Endothelial cell of umbilical vein (primary cell): ENCODE data around the gene MCM9. TPM values are rescaled to one million over a fixed set of nuclear protein-coding genes. Genes with fewer than 3 reads are reported as not detected.
"Not testable (repeated sequence)": the region's sequence is repeated elsewhere in the genome, so short reads cannot be mapped to it uniquely, and the experiment has no call there.

Source experiments
- BruUV-seq: library from RNA; stranded (reverse); fragments of 400-500 nt; replicated peaks from 2 replicates; lab custom pipeline; 2021; lab: Mats Ljungman, UMichigan
- CTCF ChIA-PET: fragments of 300-600, 350-600 bp; sonication (Branson Sonifier 250); formaldehyde crosslinking; loops from one replicate; lab custom pipeline; 2021; ENCODE audit warnings: antibody characterized with exemption, inconsistent platforms; lab: Charles Lee
- POLR2A ChIA-PET: fragments of 300-600, 350-600 bp; sonication (Branson Sonifier 250); formaldehyde crosslinking; loops from one replicate; lab custom pipeline; 2021; ENCODE audit warnings: antibody characterized with exemption, inconsistent platforms; lab: Charles Lee
- DNase-seq: peaks from one replicate; pipeline ENCODE4 v3.0.0-alpha.2; 2011; ENCODE audit warnings: low read depth, low spot score
- FAIRE-seq: peaks from 2 replicates; lab custom pipeline; 2011; peaks lifted over from hg19 to GRCh38; lab: Jason Lieb, UNC
- H2AFZ ChIP-seq: 2 replicates; pipeline ENCODE4 v1.6.0; 2012; ENCODE audit warnings: low read depth, low read length, control low read depth, inconsistent platforms
- H3K27ac ChIP-seq: 2 replicates; pipeline ENCODE4 v1.5.1; 2011; ENCODE audit warnings: low read depth, mild to moderate bottlenecking, control low read depth, low read length, moderate library complexity; ENCODE audit not compliant: insufficient read depth
- H3K27me3 ChIP-seq, 2 experiments: 2 replicates each; pipeline versions ENCODE4 v1.6.0 to v1.6.1; 2011; ENCODE audit warnings: low read length in 2 of 2, mixed read lengths in 1 of 2; ENCODE audit not compliant: control insufficient read depth in 2 of 2, insufficient read depth in 2 of 2
- H3K36me3 ChIP-seq, 2 experiments: 2 replicates in 1 of 2; 3 replicates in 1 of 2; pipeline ENCODE4 v1.5.1; 2011; ENCODE audit warnings: low read length in 2 of 2, mild to moderate bottlenecking in 1 of 2, moderate library complexity in 1 of 2; ENCODE audit not compliant: control insufficient read depth in 2 of 2, insufficient read depth in 2 of 2; ENCODE audit errors: extremely low read depth in 1 of 2
- H3K4me1 ChIP-seq: 3 replicates; pipeline ENCODE4 v1.5.1; 2011; ENCODE audit warnings: mild to moderate bottlenecking, low read length; ENCODE audit not compliant: control insufficient read depth, insufficient read depth; ENCODE audit errors: extremely low read depth
- H3K4me2 ChIP-seq: 2 replicates; pipeline ENCODE4 v1.6.1; 2011; ENCODE audit warnings: low read length, control low read depth, mixed read lengths; ENCODE audit not compliant: insufficient read depth
- H3K4me3 ChIP-seq, 3 experiments: fragments of 200-600 bp in 1 of 3; sonication (generic), shearing (Covaris generic) in 1 of 3; replicated peaks in 1 of 3; 2 replicates each; pipeline ENCODE4 v1.5.1; 2011 to 2016; ENCODE audit warnings: control low read depth in 3 of 3, low read length in 3 of 3, mild to moderate bottlenecking in 2 of 3, inconsistent platforms in 1 of 3, low read depth in 1 of 3, moderate library complexity in 1 of 3; ENCODE audit not compliant: insufficient read depth in 1 of 3
- H3K79me2 ChIP-seq: 2 replicates; pipeline ENCODE4 v1.6.0; 2012; ENCODE audit warnings: low read length, inconsistent platforms; ENCODE audit not compliant: control insufficient read depth, insufficient read depth
- H3K9ac ChIP-seq: replicated peaks from 2 replicates; pipeline ENCODE3; 2011; ENCODE audit warnings: low read length, control low read depth; ENCODE audit not compliant: insufficient read depth; ENCODE audit errors: extremely low read depth
- H3K9me1 ChIP-seq: replicated peaks from 3 replicates; pipeline ENCODE4 v1.6.0; 2011; ENCODE audit warnings: mild to moderate bottlenecking, low read length; ENCODE audit not compliant: control insufficient read depth, insufficient read depth; ENCODE audit errors: extremely low read depth
- H3K9me3 ChIP-seq: replicated peaks from 2 replicates; pipeline ENCODE4 v1.5.1; 2012; ENCODE audit warnings: low read length, inconsistent platforms; ENCODE audit not compliant: control insufficient read depth, insufficient read depth
- H4K20me1 ChIP-seq: replicated peaks from 2 replicates; pipeline ENCODE3; 2011; ENCODE audit warnings: mild to moderate bottlenecking, low read length; ENCODE audit not compliant: control insufficient read depth, insufficient read depth; ENCODE audit errors: extremely low read depth
- EZH2 ChIP-seq: IDR thresholded peaks from 2 replicates; pipeline ENCODE4 v1.6.1; 2012; ENCODE audit warnings: borderline replicate concordance, low read depth, mild to moderate bottlenecking, moderate library complexity, low read length, inconsistent platforms; ENCODE audit not compliant: severe bottlenecking
- FOS ChIP-seq: IDR thresholded peaks from 2 replicates; pipeline ENCODE4 v1.6.1; 2011; ENCODE audit warnings: mild to moderate bottlenecking, low read length, moderate library complexity, borderline replicate concordance; ENCODE audit not compliant: insufficient read depth
- GATA2 ChIP-seq: IDR thresholded peaks from 2 replicates; pipeline ENCODE4 v1.7.0; 2011; ENCODE audit warnings: low read depth, mild to moderate bottlenecking, moderate library complexity, mixed read lengths, low read length; ENCODE audit not compliant: insufficient read length, insufficient read depth
- MAX ChIP-seq: IDR thresholded peaks from 2 replicates; pipeline ENCODE4 v1.6.1; 2011; ENCODE audit not compliant: insufficient read depth, insufficient read length
- MYC ChIP-seq: IDR thresholded peaks from one replicate; pipeline ENCODE4 v1.6.1; 2011; ENCODE audit warnings: mild to moderate bottlenecking, low read depth, low read length
- POLR2A ChIP-seq: IDR thresholded peaks from 2 replicates; pipeline ENCODE4 v1.6.1; 2012; ENCODE audit warnings: low read depth, mild to moderate bottlenecking, control low read depth, low read length
- dilution Hi-C: fragments of 300-500 bp; cut with MboI; formaldehyde crosslinking; loops from one replicate; pipeline ENCODE4 v1.15.0; 2019; ENCODE audit warnings: low sequenced_read_pairs; ENCODE audit not compliant: extremely low pct_ligation_motif_present
- intact Hi-C: fragments of 100-400 bp; cut with micrococcal nuclease; formaldehyde crosslinking; loops from one replicate; pipeline ENCODE4 v1.10.0; 2022
- polyA plus RNA-seq, 4 experiments: library from polyadenylated mRNA; depleted of rRNA in 3 of 4; stranded (reverse) in 3 of 4; unstranded in 1 of 4; fragments of >200 nt; gene quantifications; 2 replicates each; pipeline versions ENCODE4 v1.2.1 to v1.2.3, GENCODE V29; 2011 to 2012; ENCODE audit warnings: missing spikeins in 1 of 4
- total RNA-seq: library from RNA; stranded (reverse); gene quantifications from 2 replicates; pipeline ENCODE4 v1.2.3, GENCODE V29; 2021
- TF ChIP-seq, protein P1 (sequence below), 2 donors: IDR thresholded peaks; 1 replicate in 1 of 2; 2 replicates in 1 of 2; pipeline ENCODE4 v1.5.1; 2011; ENCODE audit warnings: low read length in 2 of 2, mild to moderate bottlenecking in 2 of 2, moderate library complexity in 2 of 2, control low read depth in 1 of 2, inconsistent platforms in 1 of 2, low read depth in 1 of 2; ENCODE audit not compliant: insufficient read depth in 1 of 2; ENCODE audit errors: extremely low read depth in 1 of 2

Gene MCM9
- total and polyA plus RNA-seq, 2 donors (not counting 3 experiments of a cell fraction or from before 2014, with no cell fraction given): 2.0 to 14.1 TPM

DNA sequence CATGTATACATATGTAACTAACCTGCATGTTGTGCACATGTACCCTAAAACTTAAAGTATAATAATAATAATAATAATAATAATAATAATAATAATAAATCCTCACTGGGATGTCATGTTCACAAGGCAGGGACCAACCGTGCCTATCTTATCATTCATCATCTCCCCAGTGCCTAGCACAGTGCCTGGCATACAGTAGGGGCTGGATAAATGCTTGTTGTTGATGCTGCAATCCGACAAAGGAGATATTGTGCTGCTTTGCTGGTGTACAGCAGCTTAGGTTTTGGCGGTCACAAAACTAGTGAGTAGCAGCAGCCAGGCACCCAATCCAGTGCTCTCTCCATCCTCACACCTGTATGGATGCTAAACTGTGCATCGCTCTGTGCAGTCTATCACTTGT is 135.1 kb downstream of the MCM9 start:
- POLR2A ChIA-PET: no interaction called here
- H3K4me1 ChIP-seq: no peaks in the 10 kb centered on the region
- no peaks in the 10 kb centered on the region for H3K9me1 ChIP-seq
- no peak overlapping the region for H3K27ac ChIP-seq
- no peak overlapping the region for H2AFZ ChIP-seq
- FAIRE-seq (no peak), DNase-seq (no peak)
- no peaks in the 10 kb centered on the region for H3K36me3 ChIP-seq
- dilution Hi-C loops: no loop called here
- H3K79me2 ChIP-seq: no peaks in the 10 kb centered on the region
- no TSS peak for BruUV-seq
- H3K9me3 ChIP-seq: no peaks in the 10 kb centered on the region
- intact Hi-C loops: loop anchor here (1.0 to 5.0 kb wide), 4 partner anchors 93 to 823 kb away; partner anchors contain the start of gene CEP85L
- no peak for TF ChIP-seq MYC
- no peak for TF ChIP-seq EZH2
- TF ChIP-seq POLR2A: no peak
- TF ChIP-seq, protein P1, sequence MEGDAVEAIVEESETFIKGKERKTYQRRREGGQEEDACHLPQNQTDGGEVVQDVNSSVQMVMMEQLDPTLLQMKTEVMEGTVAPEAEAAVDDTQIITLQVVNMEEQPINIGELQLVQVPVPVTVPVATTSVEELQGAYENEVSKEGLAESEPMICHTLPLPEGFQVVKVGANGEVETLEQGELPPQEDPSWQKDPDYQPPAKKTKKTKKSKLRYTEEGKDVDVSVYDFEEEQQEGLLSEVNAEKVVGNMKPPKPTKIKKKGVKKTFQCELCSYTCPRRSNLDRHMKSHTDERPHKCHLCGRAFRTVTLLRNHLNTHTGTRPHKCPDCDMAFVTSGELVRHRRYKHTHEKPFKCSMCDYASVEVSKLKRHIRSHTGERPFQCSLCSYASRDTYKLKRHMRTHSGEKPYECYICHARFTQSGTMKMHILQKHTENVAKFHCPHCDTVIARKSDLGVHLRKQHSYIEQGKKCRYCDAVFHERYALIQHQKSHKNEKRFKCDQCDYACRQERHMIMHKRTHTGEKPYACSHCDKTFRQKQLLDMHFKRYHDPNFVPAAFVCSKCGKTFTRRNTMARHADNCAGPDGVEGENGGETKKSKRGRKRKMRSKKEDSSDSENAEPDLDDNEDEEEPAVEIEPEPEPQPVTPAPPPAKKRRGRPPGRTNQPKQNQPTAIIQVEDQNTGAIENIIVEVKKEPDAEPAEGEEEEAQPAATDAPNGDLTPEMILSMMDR (IDR thresholded peaks at IDR 0.05; ENCODE audit: extremely low read depth in 1 of 2, insufficient read depth in 1 of 2, low read depth in 1 of 2, low read length in 2 of 2): no peak
- no peak for TF ChIP-seq FOS
- no peak for TF ChIP-seq GATA2
- no peak for TF ChIP-seq MAX
- H3K4me2 ChIP-seq: no peak overlapping the region
- H3K27me3 ChIP-seq: no peaks in the 10 kb centered on the region
- CTCF ChIA-PET: interaction anchor here (0.8 to 3.6 kb wide), 13 partner anchors 9 to 960 kb away, joined by 3 to 24 read pairs (median 9); partner anchors contain the start of gene ASF1A
- H4K20me1 ChIP-seq: no peaks in the 10 kb centered on the region
- H3K9ac ChIP-seq: no peak overlapping the region
- H3K4me3 ChIP-seq: no peak overlapping the region

DNA sequence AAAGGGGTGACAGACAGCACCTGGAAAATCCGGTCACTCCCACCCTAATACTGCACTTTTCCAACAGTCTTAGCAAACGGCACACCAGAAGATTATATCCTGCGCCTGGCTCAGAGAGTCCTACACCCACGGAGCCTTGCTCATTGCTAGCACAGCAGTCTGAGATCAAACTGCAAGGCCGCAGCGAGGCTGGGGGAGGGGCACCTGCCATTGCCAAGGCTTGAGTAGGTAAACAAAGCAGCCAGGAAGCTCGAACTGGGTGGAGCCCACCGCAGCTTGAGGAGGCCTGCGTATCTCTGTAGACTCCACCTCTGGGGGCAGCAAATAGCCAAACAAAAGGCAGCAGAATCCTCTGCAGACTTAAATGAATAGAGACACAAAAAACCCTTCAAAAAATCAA is 138.4 kb downstream of the MCM9 start:
- H3K4me1 ChIP-seq, BruUV-seq, H3K9ac ChIP-seq, DNase-seq, H3K27me3 ChIP-seq, H3K9me3 ChIP-seq, H3K4me3 ChIP-seq, H3K79me2 ChIP-seq, H3K4me2 ChIP-seq, POLR2A ChIA-PET, H3K36me3 ChIP-seq, FAIRE-seq, H2AFZ ChIP-seq, H3K9me1 ChIP-seq, dilution Hi-C loops, intact Hi-C loops, H3K27ac ChIP-seq, H4K20me1 ChIP-seq: not testable (repeated sequence)
- CTCF ChIA-PET: interaction anchor here (1.4 kb wide), 1 partner anchor 145 kb away, joined by 3 read pairs; the partner anchor contains the start of gene CEP85L
